ENCODE data around the gene TSPAN12.
A peak's percentile ranks its signal among the peaks of the same experiment; 100 is the strongest.

Gene TSPAN12

DNA sequence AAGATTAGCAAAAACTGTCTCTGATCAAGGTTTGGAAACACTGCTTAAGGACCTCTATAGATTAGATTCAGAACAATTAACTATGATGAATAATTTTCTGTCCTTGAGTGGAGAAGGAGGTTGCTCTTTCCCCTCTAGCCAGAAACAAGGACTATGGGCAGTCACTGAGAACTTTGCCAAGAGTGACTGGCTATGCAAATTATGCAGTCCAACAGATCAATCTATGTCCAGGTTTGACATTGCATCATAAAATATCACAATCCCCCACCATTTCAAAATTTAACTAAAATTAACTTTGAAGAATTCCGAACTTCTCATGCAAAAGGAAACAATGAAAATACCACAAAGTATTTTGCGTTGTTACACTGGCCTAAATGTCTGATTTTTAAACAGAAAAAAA, 50.6 kb downstream of the TSPAN12 start:
- no peak for TF ChIP-seq CTCF (IDR thresholded peaks at IDR 0.05; ENCODE audit: unreplicated experiment in 3 of 3)
- Mint-ChIP-seq H3K36me3 (ENCODE audit: low read depth) (peaks cover 29% of the 10 kb centered on the region), H3K27ac (peak overlapping the region in 1 of 3 experiments; percentile 91), H3K9me3 (no peaks in the 10 kb centered on the region), H3K4me1 (peaks cover 9% of the 10 kb centered on the region), H3K4me3 (no peak overlapping the region), H3K27me3 (ENCODE audit: low read depth) (no peaks in the 10 kb centered on the region)

DNA sequence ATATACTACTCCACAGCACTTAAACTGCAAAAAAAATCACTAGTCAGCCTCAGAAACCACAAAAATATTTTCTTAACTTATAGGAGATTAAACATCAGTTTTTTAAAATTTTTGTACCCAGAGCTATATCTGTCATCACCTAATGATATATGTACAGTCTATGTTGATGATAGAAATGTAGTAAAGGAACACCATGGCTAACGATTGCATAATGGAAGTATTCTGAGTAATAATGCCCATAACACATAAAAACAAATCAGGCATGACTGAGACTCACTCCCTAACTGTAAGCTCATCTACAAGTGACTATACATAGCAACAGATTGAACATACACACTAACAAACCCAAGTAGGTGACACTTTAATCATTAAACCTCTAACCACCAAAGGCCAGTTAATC, 51.3 kb downstream of the TSPAN12 start:
- Mint-ChIP-seq H3K4me3 (no peak overlapping the region), H3K9me3 (no peaks in the 10 kb centered on the region), H3K27me3 (ENCODE audit: low read depth) (no peaks in the 10 kb centered on the region), H3K36me3 (ENCODE audit: low read depth) (peaks cover 36% of the 10 kb centered on the region), H3K4me1 (peaks cover 9% of the 10 kb centered on the region), H3K27ac (peak overlapping the region in 2 of 3 experiments; percentile 28 to 91)
- no peak for TF ChIP-seq CTCF (IDR thresholded peaks at IDR 0.05; ENCODE audit: unreplicated experiment in 3 of 3)

GRCh38 chr7:120805636-120806388, 52.1 kb downstream of the TSPAN12 start:
- Mint-ChIP-seq H3K27ac (peak overlapping the region; percentile 6 to 91 (median 28)), H3K9me3 (no peaks in the 10 kb centered on the region), H3K4me1 (peaks cover 9% of the 10 kb centered on the region), H3K4me3 (no peak overlapping the region), H3K36me3 (ENCODE audit: low read depth) (peaks cover 35% of the 10 kb centered on the region), H3K27me3 (ENCODE audit: low read depth) (no peaks in the 10 kb centered on the region)
- peak; percentile 80 to 90 (median 84) for TF ChIP-seq CTCF (IDR thresholded peaks at IDR 0.05; ENCODE audit: unreplicated experiment in 3 of 3)

GRCh38 chr7:120802751-120803150, 55.2 kb downstream of the TSPAN12 start:
- Mint-ChIP-seq H3K4me3 (no peak overlapping the region), H3K36me3 (ENCODE audit: low read depth) (peaks cover 39% of the 10 kb centered on the region), H3K9me3 (peaks cover 6% of the 10 kb centered on the region), H3K27me3 (ENCODE audit: low read depth) (no peaks in the 10 kb centered on the region), H3K27ac (no peak overlapping the region), H3K4me1 (peaks cover 9% of the 10 kb centered on the region)
- no peak for TF ChIP-seq CTCF (IDR thresholded peaks at IDR 0.05; ENCODE audit: unreplicated experiment in 3 of 3)

DNA sequence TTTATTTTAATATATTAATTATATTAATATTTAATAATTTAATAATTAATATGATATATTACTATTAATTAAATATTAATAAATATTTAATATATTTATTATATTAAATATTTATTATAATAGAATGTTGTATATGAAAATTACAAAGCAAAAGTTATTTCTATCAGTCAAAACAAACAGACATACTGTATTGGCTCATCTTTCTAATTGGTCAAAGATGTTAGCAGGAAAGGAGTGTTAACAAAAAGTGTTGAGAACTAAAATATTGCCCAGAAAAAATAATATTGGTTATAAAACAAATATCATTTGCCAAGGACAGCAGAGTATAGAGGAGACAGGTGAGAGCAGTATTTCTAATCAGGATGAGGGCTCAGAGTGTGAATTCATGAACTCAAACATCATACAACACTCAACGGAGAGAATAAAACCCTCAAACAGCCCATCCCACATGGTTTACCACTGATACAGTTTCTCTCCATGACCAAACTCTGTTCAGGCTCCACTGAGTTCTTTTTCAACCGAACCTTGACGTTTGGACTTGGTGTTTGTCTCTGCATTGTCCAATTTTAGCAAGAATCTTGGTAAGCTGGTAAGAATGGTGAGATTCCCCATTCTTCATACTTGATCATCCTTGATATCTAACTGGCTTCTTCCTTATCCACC, 58.0 kb downstream of the TSPAN12 start:
- Mint-ChIP-seq H3K4me1 (no peaks in the 10 kb centered on the region), H3K9me3 (peaks cover 8% of the 10 kb centered on the region), H3K27me3 (ENCODE audit: low read depth) (no peaks in the 10 kb centered on the region), H3K4me3 (no peak overlapping the region), H3K27ac (no peak overlapping the region), H3K36me3 (ENCODE audit: low read depth) (peaks cover 49% of the 10 kb centered on the region)
- no peak for TF ChIP-seq CTCF (IDR thresholded peaks at IDR 0.05; ENCODE audit: unreplicated experiment in 3 of 3)
